Smooth muscle cell (in vitro differentiated cells): Measurements from ENCODE around the gene PTX4. TPM values are rescaled to one million over a fixed set of nuclear protein-coding genes. Genes with fewer than 3 reads are reported as not detected.

Experiments used
- DNase-seq: peaks from one replicate; lab custom pipeline; 2025; ENCODE audit not compliant: unreplicated experiment; lab: John Stamatoyannopoulos, UW
- H2AFZ ChIP-seq: fragments of 200-600 bp; sonication (generic); 2 replicates; pipeline ENCODE4 v1.6.0; 2016; ENCODE audit warnings: antibody characterized with exemption, low read depth, mild to moderate bottlenecking
- H3F3A ChIP-seq: fragments of 200-600 bp; sonication (generic); 2 replicates; pipeline ENCODE4 v1.6.0; 2017; ENCODE audit warnings: antibody characterized with exemption, low read depth
- H3K27ac ChIP-seq: fragments of 200-600 bp; sonication (generic); 2 replicates; pipeline ENCODE4 v1.5.1; 2016; ENCODE audit warnings: low read depth, mild to moderate bottlenecking
- H3K27me3 ChIP-seq: fragments of 200-600 bp; sonication (generic); 2 replicates; pipeline ENCODE4 v1.6.1; 2016; ENCODE audit warnings: low read depth, mild to moderate bottlenecking
- H3K36me3 ChIP-seq: fragments of 200-600 bp; sonication (generic); 2 replicates; pipeline ENCODE4 v1.5.1; 2016; ENCODE audit warnings: low read depth
- H3K4me1 ChIP-seq: fragments of 200-600 bp; sonication (generic); 2 replicates; pipeline ENCODE4 v1.5.1; 2016; ENCODE audit warnings: low read depth
- H3K4me2 ChIP-seq: fragments of 200-600 bp; sonication (generic); 2 replicates; pipeline ENCODE4 v1.6.0; 2016; ENCODE audit warnings: mild to moderate bottlenecking
- H3K4me3 ChIP-seq: fragments of 200-600 bp; sonication (generic); 2 replicates; pipeline ENCODE4 v1.5.1; 2016; ENCODE audit warnings: mild to moderate bottlenecking
- H3K79me2 ChIP-seq: fragments of 200-600 bp; sonication (generic); 2 replicates; pipeline ENCODE4 v1.6.0; 2016; ENCODE audit warnings: low read depth, mild to moderate bottlenecking
- H3K9ac ChIP-seq: fragments of 200-600 bp; sonication (generic); 2 replicates; pipeline ENCODE4 v1.6.0; 2016; ENCODE audit warnings: low read depth
- H3K9me3 ChIP-seq: fragments of 200-600 bp; sonication (generic); replicated peaks from 2 replicates; pipeline ENCODE4 v1.5.1; 2016; ENCODE audit warnings: low read depth
- H4K20me1 ChIP-seq: fragments of 200-600 bp; sonication (generic); 2 replicates; pipeline ENCODE4 v1.6.0; 2016; ENCODE audit warnings: low read depth
- WGBS: methylation state at CpG from one replicate; pipeline ENCODE4 v1.1.7; 2016; ENCODE audit warnings: low lambda C conversion rate; 5-methylcytosine and 5-hydroxymethylcytosine counted together
- polyA plus RNA-seq: library from polyadenylated mRNA; unstranded; fragments of >200 nt; fragmentation: Nextera tagmentation; extraction: Ambion mirVana; gene quantifications from 2 replicates; pipeline ENCODE4 v1.2.1, GENCODE V29; 2016
- total RNA-seq: library from RNA; depleted of rRNA; stranded (reverse); fragments of >200 nt; gene quantifications from 2 replicates; pipeline ENCODE4 v1.2.3, GENCODE V29; 2014
- TF ChIP-seq, protein P1 (sequence below): fragments of 200-600 bp; sonication (generic); IDR thresholded peaks from 2 replicates; pipeline ENCODE4 v1.5.1; 2017; ENCODE audit warnings: borderline replicate concordance, mild to moderate bottlenecking, antibody characterized with exemption; ENCODE audit not compliant: insufficient read depth, poor library complexity, severe bottlenecking

The PTX4 gene
- total and polyA plus RNA-seq, 2 experiments from 2014 or later: not detected

DNA sequence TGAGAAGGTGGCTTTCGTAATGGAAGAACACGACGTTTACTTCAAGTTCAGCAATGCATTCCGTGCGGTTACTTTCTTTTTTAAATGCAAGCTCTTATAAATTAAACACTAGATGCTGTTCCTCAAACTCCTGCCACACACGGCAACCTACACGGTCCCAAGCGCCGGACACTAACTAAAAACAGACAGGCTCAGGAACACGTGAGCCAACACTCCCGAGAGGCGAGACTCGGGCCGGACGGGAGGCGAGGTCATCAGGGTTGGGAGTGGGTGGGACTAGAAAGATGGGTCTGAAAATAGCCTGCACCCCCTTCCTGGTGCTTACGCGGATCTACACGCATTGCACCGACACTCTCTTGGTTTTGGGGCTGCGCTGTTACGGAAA, 20.3 kb downstream of the PTX4 start:
- no peak overlapping the region for H2AFZ ChIP-seq
- no peaks in the 10 kb centered on the region for H3K36me3 ChIP-seq
- WGBS: 95% methylated on average over 22 of the region's 22 CpGs
- H3F3A ChIP-seq: no peaks in the 10 kb centered on the region
- H3K4me3 ChIP-seq: no peak overlapping the region
- TF ChIP-seq, protein P1, sequence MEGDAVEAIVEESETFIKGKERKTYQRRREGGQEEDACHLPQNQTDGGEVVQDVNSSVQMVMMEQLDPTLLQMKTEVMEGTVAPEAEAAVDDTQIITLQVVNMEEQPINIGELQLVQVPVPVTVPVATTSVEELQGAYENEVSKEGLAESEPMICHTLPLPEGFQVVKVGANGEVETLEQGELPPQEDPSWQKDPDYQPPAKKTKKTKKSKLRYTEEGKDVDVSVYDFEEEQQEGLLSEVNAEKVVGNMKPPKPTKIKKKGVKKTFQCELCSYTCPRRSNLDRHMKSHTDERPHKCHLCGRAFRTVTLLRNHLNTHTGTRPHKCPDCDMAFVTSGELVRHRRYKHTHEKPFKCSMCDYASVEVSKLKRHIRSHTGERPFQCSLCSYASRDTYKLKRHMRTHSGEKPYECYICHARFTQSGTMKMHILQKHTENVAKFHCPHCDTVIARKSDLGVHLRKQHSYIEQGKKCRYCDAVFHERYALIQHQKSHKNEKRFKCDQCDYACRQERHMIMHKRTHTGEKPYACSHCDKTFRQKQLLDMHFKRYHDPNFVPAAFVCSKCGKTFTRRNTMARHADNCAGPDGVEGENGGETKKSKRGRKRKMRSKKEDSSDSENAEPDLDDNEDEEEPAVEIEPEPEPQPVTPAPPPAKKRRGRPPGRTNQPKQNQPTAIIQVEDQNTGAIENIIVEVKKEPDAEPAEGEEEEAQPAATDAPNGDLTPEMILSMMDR: no peak
- no peak overlapping the region for H3K4me2 ChIP-seq
- H3K27ac ChIP-seq: no peak overlapping the region
- H3K9me3 ChIP-seq: no peaks in the 10 kb centered on the region
- no peak for DNase-seq
- peaks cover 57% of the 10 kb centered on the region for H3K79me2 ChIP-seq
- H3K27me3 ChIP-seq: no peaks in the 10 kb centered on the region
- H3K4me1 ChIP-seq: no peaks in the 10 kb centered on the region
- H4K20me1 ChIP-seq: peaks cover 30% of the 10 kb centered on the region
- no peak overlapping the region for H3K9ac ChIP-seq

DNA sequence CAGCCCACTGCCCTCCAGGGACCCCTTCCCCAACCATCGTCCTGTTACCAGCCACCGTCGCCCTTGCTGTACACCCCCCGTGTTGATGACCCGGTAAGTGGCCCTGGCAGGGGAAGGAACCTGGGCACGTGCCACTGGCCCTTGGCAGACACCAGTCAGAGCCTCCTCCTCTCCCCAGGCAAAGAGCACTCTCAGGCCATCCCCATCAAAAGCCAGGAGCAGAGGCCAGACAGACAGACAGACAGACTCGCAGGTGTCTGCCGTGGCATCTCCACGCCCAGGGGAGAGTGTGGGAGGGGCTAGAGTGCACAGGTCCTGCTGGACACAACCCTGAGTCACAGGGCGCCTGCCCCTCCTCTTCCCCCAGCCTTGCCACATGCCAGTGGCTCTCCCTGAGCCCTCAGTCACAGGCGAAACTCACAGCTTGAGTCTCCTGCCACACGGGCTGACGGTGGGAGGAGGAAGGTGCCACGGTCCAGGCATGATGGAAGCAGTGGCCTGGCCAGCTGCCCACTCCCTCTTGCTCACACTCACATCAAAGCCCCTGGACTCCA, 21.7 kb downstream of the PTX4 start:
- TF ChIP-seq, protein P1: no peak
- Histone ChIP-seq H3K27me3 (no peaks in the 10 kb centered on the region), H2AFZ (no peak overlapping the region), H3K4me1 (no peaks in the 10 kb centered on the region), H3K36me3 (no peaks in the 10 kb centered on the region), H3K9me3 (no peaks in the 10 kb centered on the region), H3K27ac (no peak overlapping the region), H3K4me2 (no peak overlapping the region), H3F3A (no peaks in the 10 kb centered on the region), H4K20me1 (peaks cover 30% of the 10 kb centered on the region), H3K9ac (no peak overlapping the region), H3K79me2 (peaks cover 45% of the 10 kb centered on the region), H3K4me3 (no peak overlapping the region)
- WGBS: 90% methylated on average over 14 of the region's 14 CpGs
- DNase-seq: no peak

DNA sequence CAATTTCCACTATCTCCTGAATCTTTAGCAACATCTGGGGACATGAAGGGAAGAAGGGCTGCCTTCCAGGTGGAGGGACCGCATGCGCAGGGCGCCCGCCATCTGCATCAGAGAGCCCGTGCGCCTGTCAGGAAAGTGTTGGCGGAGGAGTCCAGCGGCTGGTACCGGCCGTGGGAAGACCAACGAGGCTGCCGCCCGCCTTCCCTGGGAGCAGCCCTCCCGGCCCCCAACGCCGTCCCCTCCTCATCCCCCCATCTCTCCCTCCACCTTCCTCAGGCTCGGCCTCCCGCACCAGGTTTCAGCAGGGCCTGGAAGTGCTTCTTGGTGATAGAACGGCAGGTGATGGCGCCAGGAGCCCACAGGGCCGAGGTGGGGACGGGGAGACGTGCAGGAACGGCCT, 22.7 kb downstream of the PTX4 start:
- Histone ChIP-seq H3K36me3 (no peaks in the 10 kb centered on the region), H3K9me3 (no peaks in the 10 kb centered on the region), H3K27me3 (no peaks in the 10 kb centered on the region), H3K4me1 (no peaks in the 10 kb centered on the region), H4K20me1 (peaks cover 30% of the 10 kb centered on the region), H3K4me2 (no peak overlapping the region), H3K9ac (no peak overlapping the region), H3K4me3 (no peak overlapping the region), H3K79me2 (peaks cover 36% of the 10 kb centered on the region), H3F3A (no peaks in the 10 kb centered on the region), H3K27ac (no peak overlapping the region), H2AFZ (no peak overlapping the region)
- TF ChIP-seq, protein P1: no peak
- no peak for DNase-seq
- WGBS: 95% methylated on average over 17 of the region's 24 CpGs

DNA sequence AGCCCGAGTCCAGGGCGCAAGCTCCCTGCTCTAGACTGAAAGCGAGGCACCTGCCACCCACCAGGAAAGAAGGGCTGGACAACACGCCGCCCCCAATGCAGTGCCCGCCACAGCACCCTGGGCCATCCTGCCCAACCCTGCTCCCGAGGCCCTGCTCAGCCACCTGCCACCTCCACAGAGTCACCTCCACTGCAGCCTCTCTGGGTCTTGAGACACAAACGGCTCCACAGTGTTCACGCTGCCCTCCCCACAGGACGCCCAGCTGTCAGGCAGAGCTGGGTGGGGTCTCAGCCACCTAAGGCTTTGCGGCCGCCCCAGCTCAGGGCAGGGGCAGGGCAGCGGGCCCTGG, 23.2 kb downstream of the PTX4 start:
- no peak overlapping the region for H3K9ac ChIP-seq
- H3K36me3 ChIP-seq: no peaks in the 10 kb centered on the region
- DNase-seq: no peak

More for the DNA sequence above, 23.2 kb downstream of the PTX4 start:
- Histone ChIP-seq H4K20me1 (peaks cover 30% of the 10 kb centered on the region), H3K4me1 (no peaks in the 10 kb centered on the region), H3K27me3 (no peaks in the 10 kb centered on the region), H3K27ac (no peak overlapping the region), H3K79me2 (peaks cover 34% of the 10 kb centered on the region), H3K4me3 (no peak overlapping the region), H3K9me3 (no peaks in the 10 kb centered on the region), H2AFZ (no peak overlapping the region), H3F3A (no peaks in the 10 kb centered on the region), H3K4me2 (no peak overlapping the region)
- TF ChIP-seq, protein P1: no peak
- WGBS: 96% methylated on average over 13 of the region's 13 CpGs
